ENCODE data around the gene EIF2S3.

Gene EIF2S3

DNA sequence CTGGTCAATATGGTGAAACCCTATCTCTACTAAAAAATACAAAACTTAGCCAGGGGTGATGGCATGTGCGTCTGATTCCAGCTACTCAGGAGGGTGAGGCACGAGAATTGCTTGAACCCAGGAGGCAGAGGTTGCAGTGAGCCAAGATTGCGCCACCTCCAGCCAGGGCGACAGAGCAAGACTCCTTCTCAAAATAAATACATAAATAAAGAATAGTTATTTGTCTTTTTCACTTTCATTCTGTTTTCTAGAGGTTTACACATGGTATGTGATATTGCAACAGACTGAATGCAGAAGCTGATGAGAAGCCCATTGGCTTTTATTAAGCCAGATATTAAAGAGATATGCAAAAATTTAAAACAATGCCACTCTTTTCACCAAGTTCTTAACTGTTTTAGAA, 35.9 kb upstream of the EIF2S3 start:
- TF ChIP-seq, protein P1, sequence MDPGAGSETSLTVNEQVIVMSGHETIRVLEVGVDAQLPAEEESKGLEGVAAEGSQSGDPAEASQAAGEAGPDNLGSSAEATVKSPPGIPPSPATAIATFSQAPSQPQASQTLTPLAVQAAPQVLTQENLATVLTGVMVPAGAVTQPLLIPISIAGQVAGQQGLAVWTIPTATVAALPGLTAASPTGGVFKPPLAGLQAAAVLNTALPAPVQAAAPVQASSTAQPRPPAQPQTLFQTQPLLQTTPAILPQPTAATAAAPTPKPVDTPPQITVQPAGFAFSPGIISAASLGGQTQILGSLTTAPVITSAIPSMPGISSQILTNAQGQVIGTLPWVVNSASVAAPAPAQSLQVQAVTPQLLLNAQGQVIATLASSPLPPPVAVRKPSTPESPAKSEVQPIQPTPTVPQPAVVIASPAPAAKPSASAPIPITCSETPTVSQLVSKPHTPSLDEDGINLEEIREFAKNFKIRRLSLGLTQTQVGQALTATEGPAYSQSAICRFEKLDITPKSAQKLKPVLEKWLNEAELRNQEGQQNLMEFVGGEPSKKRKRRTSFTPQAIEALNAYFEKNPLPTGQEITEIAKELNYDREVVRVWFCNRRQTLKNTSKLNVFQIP (CRISPR knock-in tag; IDR thresholded peaks at IDR 0.05; ENCODE audit: borderline replicate concordance, low read depth), result no peak
- no peak for TF ChIP-seq TOX (CRISPR knock-in tag; IDR thresholded peaks at IDR 0.05; ENCODE audit: borderline replicate concordance)
- no peak for TF ChIP-seq ISL1 (CRISPR knock-in tag; IDR thresholded peaks at IDR 0.05)
- TF ChIP-seq GLIS3 (CRISPR knock-in tag; IDR thresholded peaks at IDR 0.05), result no peak
- TF ChIP-seq CSRNP3 (CRISPR knock-in tag; IDR thresholded peaks at IDR 0.05), result no peak
- TF ChIP-seq ZNF565 (CRISPR knock-in tag; conservative IDR thresholded peaks at IDR 0.05; ENCODE audit: low read depth), result no peak
- TF ChIP-seq ZC3H10 (CRISPR knock-in tag; IDR thresholded peaks at IDR 0.05), result no peak
- no peak for TF ChIP-seq OSR1 (CRISPR knock-in tag; IDR thresholded peaks at IDR 0.05)
- no peak for TF ChIP-seq RARB (CRISPR knock-in tag; IDR thresholded peaks at IDR 0.05)
- TF ChIP-seq BACH2 (CRISPR knock-in tag; IDR thresholded peaks at IDR 0.05; ENCODE audit: borderline replicate concordance), result no peak
- TF ChIP-seq, protein P2, sequence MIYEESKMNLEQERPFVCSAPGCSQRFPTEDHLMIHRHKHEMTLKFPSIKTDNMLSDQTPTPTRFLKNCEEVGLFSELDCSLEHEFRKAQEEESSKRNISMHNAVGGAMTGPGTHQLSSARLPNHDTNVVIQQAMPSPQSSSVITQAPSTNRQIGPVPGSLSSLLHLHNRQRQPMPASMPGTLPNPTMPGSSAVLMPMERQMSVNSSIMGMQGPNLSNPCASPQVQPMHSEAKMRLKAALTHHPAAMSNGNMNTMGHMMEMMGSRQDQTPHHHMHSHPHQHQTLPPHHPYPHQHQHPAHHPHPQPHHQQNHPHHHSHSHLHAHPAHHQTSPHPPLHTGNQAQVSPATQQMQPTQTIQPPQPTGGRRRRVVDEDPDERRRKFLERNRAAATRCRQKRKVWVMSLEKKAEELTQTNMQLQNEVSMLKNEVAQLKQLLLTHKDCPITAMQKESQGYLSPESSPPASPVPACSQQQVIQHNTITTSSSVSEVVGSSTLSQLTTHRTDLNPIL (CRISPR knock-in tag; IDR thresholded peaks at IDR 0.05; ENCODE audit: low read depth), result no peak
- TF ChIP-seq CSDC2 (CRISPR knock-in tag; IDR thresholded peaks at IDR 0.05), result no peak
- TF ChIP-seq ZNF8 (CRISPR knock-in tag; IDR thresholded peaks at IDR 0.05), result no peak
- TF ChIP-seq SNAI2 (CRISPR knock-in tag; IDR thresholded peaks at IDR 0.05), result no peak
- TF ChIP-seq PPARA (CRISPR knock-in tag; IDR thresholded peaks at IDR 0.05; ENCODE audit: borderline replicate concordance), result no peak
- TF ChIP-seq ESRRG (CRISPR knock-in tag; IDR thresholded peaks at IDR 0.05), result no peak
- TF ChIP-seq, protein P3, sequence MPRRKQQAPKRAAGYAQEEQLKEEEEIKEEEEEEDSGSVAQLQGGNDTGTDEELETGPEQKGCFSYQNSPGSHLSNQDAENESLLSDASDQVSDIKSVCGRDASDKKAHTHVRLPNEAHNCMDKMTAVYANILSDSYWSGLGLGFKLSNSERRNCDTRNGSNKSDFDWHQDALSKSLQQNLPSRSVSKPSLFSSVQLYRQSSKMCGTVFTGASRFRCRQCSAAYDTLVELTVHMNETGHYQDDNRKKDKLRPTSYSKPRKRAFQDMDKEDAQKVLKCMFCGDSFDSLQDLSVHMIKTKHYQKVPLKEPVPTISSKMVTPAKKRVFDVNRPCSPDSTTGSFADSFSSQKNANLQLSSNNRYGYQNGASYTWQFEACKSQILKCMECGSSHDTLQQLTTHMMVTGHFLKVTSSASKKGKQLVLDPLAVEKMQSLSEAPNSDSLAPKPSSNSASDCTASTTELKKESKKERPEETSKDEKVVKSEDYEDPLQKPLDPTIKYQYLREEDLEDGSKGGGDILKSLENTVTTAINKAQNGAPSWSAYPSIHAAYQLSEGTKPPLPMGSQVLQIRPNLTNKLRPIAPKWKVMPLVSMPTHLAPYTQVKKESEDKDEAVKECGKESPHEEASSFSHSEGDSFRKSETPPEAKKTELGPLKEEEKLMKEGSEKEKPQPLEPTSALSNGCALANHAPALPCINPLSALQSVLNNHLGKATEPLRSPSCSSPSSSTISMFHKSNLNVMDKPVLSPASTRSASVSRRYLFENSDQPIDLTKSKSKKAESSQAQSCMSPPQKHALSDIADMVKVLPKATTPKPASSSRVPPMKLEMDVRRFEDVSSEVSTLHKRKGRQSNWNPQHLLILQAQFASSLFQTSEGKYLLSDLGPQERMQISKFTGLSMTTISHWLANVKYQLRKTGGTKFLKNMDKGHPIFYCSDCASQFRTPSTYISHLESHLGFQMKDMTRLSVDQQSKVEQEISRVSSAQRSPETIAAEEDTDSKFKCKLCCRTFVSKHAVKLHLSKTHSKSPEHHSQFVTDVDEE (CRISPR knock-in tag; IDR thresholded peaks at IDR 0.05), result no peak
- TF ChIP-seq ZNF70 (CRISPR knock-in tag; IDR thresholded peaks at IDR 0.05), result no peak
- TF ChIP-seq PATZ1 (CRISPR knock-in tag; IDR thresholded peaks at IDR 0.05; ENCODE audit: borderline replicate concordance), result no peak
- ATAC-seq, result no peak

DNA sequence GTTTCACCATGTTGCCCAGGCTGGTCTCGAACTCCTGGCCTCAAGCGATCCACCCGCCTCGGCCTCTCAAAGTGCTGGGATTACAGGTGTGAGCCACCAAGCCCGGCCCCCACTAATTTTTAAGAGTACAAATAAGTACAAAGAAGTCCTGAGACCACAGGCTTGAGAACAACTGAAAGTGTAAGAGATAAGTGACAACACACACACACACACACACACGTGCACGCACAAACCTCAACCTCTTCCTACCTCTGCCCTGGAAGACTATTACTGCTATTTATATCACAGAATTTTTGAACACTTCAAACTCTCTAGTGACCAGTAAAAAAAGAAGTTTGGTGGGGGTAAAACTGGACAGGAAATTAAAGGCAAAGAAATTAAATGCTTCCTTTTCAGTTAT, 35.3 kb upstream of the EIF2S3 start:
- no peak for TF ChIP-seq ZNF565 (CRISPR knock-in tag; conservative IDR thresholded peaks at IDR 0.05; ENCODE audit: low read depth)
- TF ChIP-seq ZFP3 (CRISPR knock-in tag; IDR thresholded peaks at IDR 0.05), result no peak
- no peak for TF ChIP-seq ARNTL (CRISPR knock-in tag; IDR thresholded peaks at IDR 0.05; ENCODE audit: borderline replicate concordance, low read depth)
- no peak for TF ChIP-seq ZC3H10 (CRISPR knock-in tag; IDR thresholded peaks at IDR 0.05)
- no peak for TF ChIP-seq CSDC2 (CRISPR knock-in tag; IDR thresholded peaks at IDR 0.05)
- TF ChIP-seq ISL1 (CRISPR knock-in tag; IDR thresholded peaks at IDR 0.05), result no peak
- no peak for TF ChIP-seq GLIS3 (CRISPR knock-in tag; IDR thresholded peaks at IDR 0.05)
- TF ChIP-seq ZNF8 (CRISPR knock-in tag; IDR thresholded peaks at IDR 0.05), result no peak
- TF ChIP-seq, protein P2 (CRISPR knock-in tag; IDR thresholded peaks at IDR 0.05; ENCODE audit: low read depth), result no peak
- no peak for TF ChIP-seq TCF4 (CRISPR knock-in tag; IDR thresholded peaks at IDR 0.05; ENCODE audit: borderline replicate concordance)
- TF ChIP-seq PATZ1 (CRISPR knock-in tag; IDR thresholded peaks at IDR 0.05; ENCODE audit: borderline replicate concordance), result no peak
- no peak for TF ChIP-seq SNAI2 (CRISPR knock-in tag; IDR thresholded peaks at IDR 0.05)
- no peak for TF ChIP-seq ZFP30 (CRISPR knock-in tag; IDR thresholded peaks at IDR 0.05)
- TF ChIP-seq ZNF70 (CRISPR knock-in tag; IDR thresholded peaks at IDR 0.05), result no peak
- TF ChIP-seq, protein P1 (CRISPR knock-in tag; IDR thresholded peaks at IDR 0.05; ENCODE audit: borderline replicate concordance, low read depth), result no peak
- no peak for TF ChIP-seq PPARA (CRISPR knock-in tag; IDR thresholded peaks at IDR 0.05; ENCODE audit: borderline replicate concordance)
- TF ChIP-seq TOX (CRISPR knock-in tag; IDR thresholded peaks at IDR 0.05; ENCODE audit: borderline replicate concordance), result no peak
- no peak for TF ChIP-seq ESRRG (CRISPR knock-in tag; IDR thresholded peaks at IDR 0.05)
- ATAC-seq, result no peak

Measured in SK-N-SH treated with all-trans-retinoic acid at 6 μM for 48 hours (cell line).